Measurements from ENCODE around the gene KCNH6. TPM values are rescaled to one million over a fixed set of nuclear protein-coding genes. Genes with fewer than 3 reads are reported as not detected.

KCNH6 gene
- total RNA-seq, 1 experiment from 2014 or later = 1.6 TPM

DNA sequence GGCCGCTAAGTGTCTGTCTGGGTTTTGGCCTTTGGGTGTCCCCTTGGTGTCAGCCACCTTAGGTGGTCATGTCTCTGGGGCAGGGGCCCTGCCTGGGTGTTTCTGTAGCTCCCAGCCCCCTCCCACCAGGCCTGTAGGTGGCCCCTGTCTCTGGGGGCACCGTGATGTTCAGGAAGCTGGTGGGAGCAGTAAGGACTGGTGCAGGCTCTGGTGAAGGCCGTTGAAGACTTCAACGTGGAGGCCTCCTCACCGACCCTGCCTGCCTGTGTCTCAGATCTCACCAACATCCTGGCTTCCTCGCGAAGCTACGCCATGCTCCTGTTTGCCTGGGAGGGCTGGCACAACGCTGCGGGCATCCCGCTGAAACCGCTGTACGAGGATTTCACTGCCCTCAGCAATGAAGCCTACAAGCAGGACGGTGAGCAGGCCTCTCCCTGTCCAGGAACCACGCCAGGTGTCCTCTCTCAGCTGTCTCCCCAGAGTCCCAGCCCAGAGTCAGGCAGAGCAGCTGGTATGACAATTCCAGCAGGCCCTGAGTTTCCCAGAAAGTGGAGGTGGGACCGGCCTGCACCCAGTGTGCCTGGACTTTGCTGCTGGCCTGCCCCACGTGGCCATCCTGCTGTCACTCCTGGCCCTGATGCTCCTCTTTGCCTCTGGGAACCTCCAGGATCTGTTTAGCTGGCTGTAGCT lies 43.5 kb upstream of the KCNH6 start:
- Histone ChIP-seq H3K56ac (ENCODE audit: insufficient read length, low read depth, low read length) (no peak overlapping the region), H2BK12ac (ENCODE audit: insufficient read length, low read depth, low read length) (no peak overlapping the region), H2AFZ (ENCODE audit: low read length) (no peak overlapping the region), H3K4ac (ENCODE audit: low read depth, low read length) (no peak overlapping the region), H3K79me1 (ENCODE audit: insufficient read depth, low read depth, low read length, poor library complexity, severe bottlenecking) (no peaks in the 10 kb centered on the region), H3K9ac (ENCODE audit: extremely low read depth, insufficient read length, low read length) (no peak overlapping the region), H3T11ph (ENCODE audit: low read length) (no peak overlapping the region), H3K18ac (ENCODE audit: insufficient read length, low read depth, low read length) (no peak overlapping the region), H3K27ac (ENCODE audit: insufficient read length, low read depth, low read length) (no peak overlapping the region), H3K4me2 (ENCODE audit: insufficient read depth, insufficient read length, low read length) (no peak overlapping the region), H4K5ac (ENCODE audit: insufficient read length, low read depth, low read length) (no peak overlapping the region), H2BK5ac (ENCODE audit: insufficient read length, low read length) (no peak overlapping the region), H3K79me2 (ENCODE audit: insufficient read depth, low read length) (no peaks in the 10 kb centered on the region), H2BK15ac (ENCODE audit: low read depth, low read length) (no peak overlapping the region), H3K23me2 (ENCODE audit: insufficient read length, low read depth, low read length, poor library complexity, severe bottlenecking) (peaks cover 13% of the 10 kb centered on the region), H3K9me3 (ENCODE audit: control insufficient read depth, low read depth, low read length) (no peaks in the 10 kb centered on the region), H4K20me1 (ENCODE audit: control insufficient read depth, insufficient read depth, insufficient read length) (no peaks in the 10 kb centered on the region), H4K8ac (replicated peaks; ENCODE audit: insufficient read length, low read depth, low read length) (no peak overlapping the region), H3K4me1 (ENCODE audit: insufficient read depth, low read length) (no peaks in the 10 kb centered on the region; the same call in 1 of the 2 replicates), H2AK5ac (ENCODE audit: insufficient read length, low read length) (no peak overlapping the region), H2BK120ac (ENCODE audit: low read depth, low read length, poor library complexity, severe bottlenecking) (no peak overlapping the region), H3K27me3 (ENCODE audit: insufficient read depth, low read length) (no peaks in the 10 kb centered on the region; the same call in 1 of the 2 replicates), H3K23ac (ENCODE audit: insufficient read length, low read depth, low read length) (no peak overlapping the region), H3K14ac (ENCODE audit: insufficient read depth, low read length) (no peak overlapping the region), H4K91ac (ENCODE audit: insufficient read length, low read depth, low read length) (no peak overlapping the region), H2BK20ac (ENCODE audit: low read depth, low read length, poor library complexity, severe bottlenecking) (no peak overlapping the region)
- Mint-ChIP-seq H3K4me1 (peaks cover 19 to 34% of the 10 kb centered on the region in 2 experiments), H3K36me3 (ENCODE audit: insufficient read depth in 1 of 3, low read depth in 3 of 3) (no peaks in the 10 kb centered on the region), H3K27me3 (ENCODE audit: low read depth) (peaks cover 33% of the 10 kb centered on the region), H3K9me3 (no peaks in the 10 kb centered on the region), H3K4me3 (no peak overlapping the region; a peak in 1 of 5 replicates), H3K27ac (no peak overlapping the region; a peak in 2 of 7 replicates)
- TF ChIP-seq, protein P1, sequence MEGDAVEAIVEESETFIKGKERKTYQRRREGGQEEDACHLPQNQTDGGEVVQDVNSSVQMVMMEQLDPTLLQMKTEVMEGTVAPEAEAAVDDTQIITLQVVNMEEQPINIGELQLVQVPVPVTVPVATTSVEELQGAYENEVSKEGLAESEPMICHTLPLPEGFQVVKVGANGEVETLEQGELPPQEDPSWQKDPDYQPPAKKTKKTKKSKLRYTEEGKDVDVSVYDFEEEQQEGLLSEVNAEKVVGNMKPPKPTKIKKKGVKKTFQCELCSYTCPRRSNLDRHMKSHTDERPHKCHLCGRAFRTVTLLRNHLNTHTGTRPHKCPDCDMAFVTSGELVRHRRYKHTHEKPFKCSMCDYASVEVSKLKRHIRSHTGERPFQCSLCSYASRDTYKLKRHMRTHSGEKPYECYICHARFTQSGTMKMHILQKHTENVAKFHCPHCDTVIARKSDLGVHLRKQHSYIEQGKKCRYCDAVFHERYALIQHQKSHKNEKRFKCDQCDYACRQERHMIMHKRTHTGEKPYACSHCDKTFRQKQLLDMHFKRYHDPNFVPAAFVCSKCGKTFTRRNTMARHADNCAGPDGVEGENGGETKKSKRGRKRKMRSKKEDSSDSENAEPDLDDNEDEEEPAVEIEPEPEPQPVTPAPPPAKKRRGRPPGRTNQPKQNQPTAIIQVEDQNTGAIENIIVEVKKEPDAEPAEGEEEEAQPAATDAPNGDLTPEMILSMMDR (conservative IDR thresholded peaks at IDR 0.05) = no peak
- no peak for DNase-seq
- no CpG with 5 or more reads among the region's 17 CpGs for WGBS (ENCODE audit: extremely low coverage, insufficient read length, low lambda C conversion rate)

Measured in H9 (cell line).